Measurements from ENCODE around the gene PRKCA.
"Not testable (repeated sequence)": the region's sequence is repeated elsewhere in the genome, so short reads cannot be mapped to it uniquely, and the experiment has no call there.

PRKCA gene

GRCh38 chr17:66614469-66614868, 312.1 kb downstream of the PRKCA start:
- no peak for TF ChIP-seq CTCF (IDR thresholded peaks at IDR 0.05)
- TF ChIP-seq ZFX (IDR thresholded peaks at IDR 0.05; ENCODE audit: borderline replicate concordance), result no peak
- no peak overlapping the region for H3K27ac ChIP-seq

GRCh38 chr17:66619206-66619605, 316.8 kb downstream of the PRKCA start:
- no peak for TF ChIP-seq CTCF (IDR thresholded peaks at IDR 0.05)
- H3K27ac ChIP-seq, result no peak overlapping the region

- TF ChIP-seq CTCF (IDR thresholded peaks at IDR 0.05) (no peak), ZFX (IDR thresholded peaks at IDR 0.05; ENCODE audit: borderline replicate concordance) (no peak)
- no peak overlapping the region for H3K27ac ChIP-seq
These were observed 318.1 kb downstream of the PRKCA start for GRCh38 chr17:66620528-66620927.

GRCh38 chr17:66624630-66625029, 322.2 kb downstream of the PRKCA start:
- H3K27ac ChIP-seq, result not testable (repeated sequence)

GRCh38 chr17:66625311-66625767, 322.9 kb downstream of the PRKCA start:
- TF ChIP-seq CTCF (IDR thresholded peaks at IDR 0.05), result peak; percentile 67
- no peak for TF ChIP-seq ZFX (IDR thresholded peaks at IDR 0.05; ENCODE audit: borderline replicate concordance)
- H3K27ac ChIP-seq, result no peak overlapping the region

- TF ChIP-seq CTCF (IDR thresholded peaks at IDR 0.05) (no peak), ZFX (IDR thresholded peaks at IDR 0.05; ENCODE audit: borderline replicate concordance) (no peak)
- no peak overlapping the region for H3K27ac ChIP-seq
These were observed 325.6 kb downstream of the PRKCA start for GRCh38 chr17:66627985-66628384.

- H3K27ac ChIP-seq, result no peak overlapping the region
- no peak for TF ChIP-seq ZFX (IDR thresholded peaks at IDR 0.05; ENCODE audit: borderline replicate concordance)
These were observed 327.3 kb downstream of the PRKCA start for GRCh38 chr17:66629762-66630161.

GRCh38 chr17:66630379-66630778, 328.0 kb downstream of the PRKCA start:
- H3K27ac ChIP-seq, result no peak overlapping the region
- TF ChIP-seq ZFX (IDR thresholded peaks at IDR 0.05; ENCODE audit: borderline replicate concordance), result no peak
- TF ChIP-seq CTCF (IDR thresholded peaks at IDR 0.05), result no peak
